ENCODE measurements around the gene HDGFL3.

Gene HDGFL3

GRCh38 chr15:83207660-83208366 is at the start of gene HDGFL3:
Gene HDGFL3 (minus strand): TSS chr15:83207823. CDS start chr15:83207414, 409 bp downstream.
- TF ChIP-seq GATA3 (IDR thresholded peaks at IDR 0.05; ENCODE audit: low read depth, low read length) (no peak), GATA2 (IDR thresholded peaks at IDR 0.05; ENCODE audit: low read depth, low read length) (no peak)

- TF ChIP-seq GATA2 (IDR thresholded peaks at IDR 0.05; ENCODE audit: low read depth, low read length) (no peak), GATA3 (IDR thresholded peaks at IDR 0.05; ENCODE audit: low read depth, low read length) (no peak)
Measured at GRCh38 chr15:83250781-83251180, 43.2 kb upstream of the HDGFL3 start.

GRCh38 chr15:83249030-83249343 is 41.4 kb upstream of the HDGFL3 start:
- TF ChIP-seq GATA2 (IDR thresholded peaks at IDR 0.05; ENCODE audit: low read depth, low read length) (no peak), GATA3 (IDR thresholded peaks at IDR 0.05; ENCODE audit: low read depth, low read length) (no peak)

GRCh38 chr15:83248151-83249029 is 40.8 kb upstream of the HDGFL3 start:
- no peak for TF ChIP-seq GATA3 (IDR thresholded peaks at IDR 0.05; ENCODE audit: low read depth, low read length)
- TF ChIP-seq GATA2 (IDR thresholded peaks at IDR 0.05; ENCODE audit: low read depth, low read length): no peak

GRCh38 chr15:83243634-83244033 is 36.0 kb upstream of the HDGFL3 start:
- TF ChIP-seq GATA3 (IDR thresholded peaks at IDR 0.05; ENCODE audit: low read depth, low read length): no peak
- no peak for TF ChIP-seq GATA2 (IDR thresholded peaks at IDR 0.05; ENCODE audit: low read depth, low read length)

- TF ChIP-seq GATA2 (IDR thresholded peaks at IDR 0.05; ENCODE audit: low read depth, low read length): no peak
- no peak for TF ChIP-seq GATA3 (IDR thresholded peaks at IDR 0.05; ENCODE audit: low read depth, low read length)
Measured at GRCh38 chr15:83230242-83230641, 22.6 kb upstream of the HDGFL3 start.

- TF ChIP-seq GATA3 (IDR thresholded peaks at IDR 0.05; ENCODE audit: low read depth, low read length) (no peak), GATA2 (IDR thresholded peaks at IDR 0.05; ENCODE audit: low read depth, low read length) (no peak)
Measured at GRCh38 chr15:83225449-83225848, 17.8 kb upstream of the HDGFL3 start.

- TF ChIP-seq GATA2 (IDR thresholded peaks at IDR 0.05; ENCODE audit: low read depth, low read length): no peak
- TF ChIP-seq GATA3 (IDR thresholded peaks at IDR 0.05; ENCODE audit: low read depth, low read length): no peak
Measured at GRCh38 chr15:83219026-83219425, 11.4 kb upstream of the HDGFL3 start.

- TF ChIP-seq GATA2 (IDR thresholded peaks at IDR 0.05; ENCODE audit: low read depth, low read length) (no peak), GATA3 (IDR thresholded peaks at IDR 0.05; ENCODE audit: low read depth, low read length) (no peak)
Measured at GRCh38 chr15:83215306-83215705, 7.7 kb upstream of the HDGFL3 start.

GRCh38 chr15:83210619-83211018 is 3.0 kb upstream of the HDGFL3 start:
- peak; percentile 81 for TF ChIP-seq GATA2 (IDR thresholded peaks at IDR 0.05; ENCODE audit: low read depth, low read length)
- TF ChIP-seq GATA3 (IDR thresholded peaks at IDR 0.05; ENCODE audit: low read depth, low read length): peak; percentile 32; the same call in 1 of the 2 replicates

- no peak for TF ChIP-seq GATA2 (IDR thresholded peaks at IDR 0.05; ENCODE audit: low read depth, low read length)
- TF ChIP-seq GATA3 (IDR thresholded peaks at IDR 0.05; ENCODE audit: low read depth, low read length): no peak
Measured at GRCh38 chr15:83209333-83209732, 1.7 kb upstream of the HDGFL3 start.

- no peak for TF ChIP-seq GATA3 (IDR thresholded peaks at IDR 0.05; ENCODE audit: low read depth, low read length)
- no peak for TF ChIP-seq GATA2 (IDR thresholded peaks at IDR 0.05; ENCODE audit: low read depth, low read length)
Measured at GRCh38 chr15:83208367-83208661, 691 bp upstream of the HDGFL3 start.

- TF ChIP-seq GATA3 (IDR thresholded peaks at IDR 0.05; ENCODE audit: low read depth, low read length) (no peak), GATA2 (IDR thresholded peaks at IDR 0.05; ENCODE audit: low read depth, low read length) (no peak)
Measured at GRCh38 chr15:83207009-83207659, 489 bp downstream of the HDGFL3 start.

- no peak for TF ChIP-seq GATA2 (IDR thresholded peaks at IDR 0.05; ENCODE audit: low read depth, low read length)
- TF ChIP-seq GATA3 (IDR thresholded peaks at IDR 0.05; ENCODE audit: low read depth, low read length): no peak
Measured at GRCh38 chr15:83206526-83207008, 1.1 kb downstream of the HDGFL3 start.

All from SH-SY5Y (cell line).